Kidney epithelial cell (primary cell): Measurements from ENCODE around the gene MOB2. TPM values are rescaled to one million over a fixed set of nuclear protein-coding genes. Genes with fewer than 3 reads are reported as not detected.

ENCODE experiments used
- DNase-seq: peaks from one replicate; pipeline ENCODE4 v3.0.0-alpha.2; 2010; ENCODE audit warnings: low read depth
- H3K27me3 ChIP-seq: 2 replicates; pipeline ENCODE4 v1.6.0; 2011; ENCODE audit warnings: low read length; ENCODE audit not compliant: control insufficient read depth, insufficient read depth
- H3K36me3 ChIP-seq: 2 replicates; pipeline ENCODE4 v1.5.1; 2011; ENCODE audit warnings: low read length; ENCODE audit not compliant: control insufficient read depth, insufficient read depth
- H3K4me3 ChIP-seq: 2 replicates; pipeline ENCODE4 v1.5.1; 2011; ENCODE audit warnings: low read depth, mild to moderate bottlenecking, control low read depth, low read length
- total RNA-seq: library from RNA; depleted of rRNA; stranded (reverse); fragments of >200 nt; gene quantifications from 2 replicates; pipeline ENCODE4 v1.2.3, GENCODE V29; 2015
- TF ChIP-seq, protein P1 (sequence below): IDR thresholded peaks from 2 replicates; pipeline ENCODE4 v1.5.1; 2011; ENCODE audit warnings: mild to moderate bottlenecking, moderate library complexity, low read length, control low read depth, inconsistent platforms; ENCODE audit not compliant: insufficient read depth, poor library complexity, severe bottlenecking

MOB2 gene
- total RNA-seq, 1 donor from 2014 or later = 18.1 TPM

DNA sequence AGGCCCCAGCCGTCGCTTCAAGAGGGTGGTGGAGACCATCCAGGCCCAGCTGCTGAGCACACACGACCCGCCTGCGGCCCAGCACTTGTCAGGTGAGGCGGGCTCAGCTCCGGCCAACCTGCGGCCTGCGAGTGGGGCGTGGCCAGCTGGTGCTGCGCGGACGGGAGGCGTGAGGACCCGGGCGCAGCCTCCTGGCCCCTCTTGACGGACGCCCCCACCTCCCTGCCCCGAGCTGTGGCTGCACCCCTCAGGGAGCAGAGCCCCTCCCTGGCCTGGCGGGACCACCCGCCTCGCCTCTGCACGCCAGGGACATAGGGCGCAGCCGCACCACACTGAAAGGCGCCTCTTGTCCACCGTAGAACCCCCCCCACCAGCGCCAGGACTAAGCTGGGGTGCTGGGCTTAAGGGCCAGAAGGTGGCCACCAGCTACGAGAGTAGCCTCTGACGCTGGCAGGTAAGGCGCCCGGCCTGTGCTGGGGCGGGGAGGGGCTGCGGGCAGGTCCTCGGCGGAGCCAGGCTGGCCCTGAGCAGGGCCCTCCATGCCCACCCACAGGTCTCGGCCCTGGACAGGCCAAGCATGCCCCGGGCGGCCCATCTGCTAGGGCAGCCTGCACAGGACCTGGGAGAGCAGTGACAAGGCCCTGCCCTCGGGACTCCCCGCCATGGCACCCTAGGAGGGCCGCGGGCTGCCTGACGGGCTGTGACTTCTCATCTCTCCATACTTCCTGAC, 29.8 kb downstream of the MOB2 start:
- no peak for DNase-seq
- H3K36me3 ChIP-seq = no peaks in the 10 kb centered on the region
- TF ChIP-seq, protein P1, sequence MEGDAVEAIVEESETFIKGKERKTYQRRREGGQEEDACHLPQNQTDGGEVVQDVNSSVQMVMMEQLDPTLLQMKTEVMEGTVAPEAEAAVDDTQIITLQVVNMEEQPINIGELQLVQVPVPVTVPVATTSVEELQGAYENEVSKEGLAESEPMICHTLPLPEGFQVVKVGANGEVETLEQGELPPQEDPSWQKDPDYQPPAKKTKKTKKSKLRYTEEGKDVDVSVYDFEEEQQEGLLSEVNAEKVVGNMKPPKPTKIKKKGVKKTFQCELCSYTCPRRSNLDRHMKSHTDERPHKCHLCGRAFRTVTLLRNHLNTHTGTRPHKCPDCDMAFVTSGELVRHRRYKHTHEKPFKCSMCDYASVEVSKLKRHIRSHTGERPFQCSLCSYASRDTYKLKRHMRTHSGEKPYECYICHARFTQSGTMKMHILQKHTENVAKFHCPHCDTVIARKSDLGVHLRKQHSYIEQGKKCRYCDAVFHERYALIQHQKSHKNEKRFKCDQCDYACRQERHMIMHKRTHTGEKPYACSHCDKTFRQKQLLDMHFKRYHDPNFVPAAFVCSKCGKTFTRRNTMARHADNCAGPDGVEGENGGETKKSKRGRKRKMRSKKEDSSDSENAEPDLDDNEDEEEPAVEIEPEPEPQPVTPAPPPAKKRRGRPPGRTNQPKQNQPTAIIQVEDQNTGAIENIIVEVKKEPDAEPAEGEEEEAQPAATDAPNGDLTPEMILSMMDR = no peak
- H3K27me3 ChIP-seq = peaks cover 30% of the 10 kb centered on the region
- H3K4me3 ChIP-seq = no peak overlapping the region

DNA sequence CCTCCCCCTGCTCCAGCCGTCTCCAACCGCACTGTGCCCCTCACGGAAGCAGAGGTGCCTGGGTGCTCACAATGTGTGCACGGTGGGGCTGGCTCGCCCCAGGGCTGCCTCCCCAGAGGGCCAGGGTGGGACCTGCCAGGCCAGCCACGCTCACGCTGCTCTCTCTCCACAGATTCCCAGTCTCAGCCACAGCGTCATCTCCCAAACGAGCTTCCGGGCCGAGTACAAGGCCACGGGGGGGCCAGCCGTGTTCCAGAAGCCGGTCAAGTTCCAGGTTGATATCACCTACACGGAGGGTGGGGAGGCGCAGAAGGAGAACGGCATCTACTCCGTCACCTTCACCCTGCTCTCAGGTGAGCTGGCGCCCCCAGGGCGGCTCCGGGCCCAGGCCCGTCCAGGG, 30.4 kb downstream of the MOB2 start:
- no peak overlapping the region for H3K4me3 ChIP-seq
- TF ChIP-seq, protein P1 = no peak
- no peak for DNase-seq
- H3K27me3 ChIP-seq = peaks cover 28% of the 10 kb centered on the region
- no peaks in the 10 kb centered on the region for H3K36me3 ChIP-seq

DNA sequence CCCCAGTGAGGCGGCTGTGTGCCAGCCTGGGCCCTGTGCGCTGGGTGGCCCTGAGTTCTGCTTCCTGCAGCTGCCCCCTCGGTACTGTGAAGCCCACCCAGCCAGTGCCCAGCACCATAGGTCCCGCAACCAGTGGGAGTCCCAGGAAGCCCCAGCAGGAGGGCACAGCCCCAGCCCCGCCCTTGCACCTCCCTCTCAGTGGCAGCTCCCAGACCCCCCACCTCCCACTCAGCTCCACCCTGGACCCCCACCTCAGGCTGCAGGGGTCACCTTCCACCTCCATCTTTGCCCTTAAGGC, 30.9 kb downstream of the MOB2 start:
- no peaks in the 10 kb centered on the region for H3K36me3 ChIP-seq
- peaks cover 24% of the 10 kb centered on the region for H3K27me3 ChIP-seq
- TF ChIP-seq, protein P1 = no peak
- no peak for DNase-seq
- no peak overlapping the region for H3K4me3 ChIP-seq

DNA sequence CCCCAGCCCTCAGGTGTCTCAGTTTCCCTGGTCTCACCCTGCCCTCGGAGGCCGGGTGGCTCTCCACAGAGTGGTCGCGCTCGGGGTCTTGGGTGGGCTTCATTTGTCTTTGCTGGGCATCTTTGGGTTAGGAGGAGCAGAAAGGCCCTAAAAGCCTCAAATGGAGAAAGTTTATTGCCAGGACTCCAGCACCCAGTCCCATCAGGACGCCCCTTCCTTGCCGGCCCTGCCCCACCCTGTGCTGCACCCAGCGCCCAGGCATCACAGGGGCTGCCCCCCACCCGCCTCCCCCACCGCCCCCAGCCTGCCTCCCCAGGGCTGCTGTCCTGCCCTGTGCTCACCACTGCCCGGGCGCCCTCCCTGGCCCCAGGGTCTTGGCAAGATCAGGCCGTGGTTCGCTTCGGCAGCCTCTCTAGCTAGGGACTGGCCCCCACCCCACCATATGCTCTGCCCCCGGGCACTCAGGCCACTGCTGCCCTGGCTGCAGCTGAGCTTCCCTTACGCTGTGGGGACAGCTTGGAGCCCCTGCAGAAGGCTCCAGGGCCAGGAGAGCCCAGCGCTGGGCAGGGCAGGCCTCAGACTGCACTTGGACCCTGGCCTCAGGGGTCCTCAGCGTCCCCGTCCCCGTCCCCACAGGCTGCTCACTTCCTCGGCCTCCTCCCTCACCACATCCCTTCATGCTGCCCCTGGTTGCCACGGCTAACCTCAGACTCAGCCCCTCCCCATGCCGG, 31.4 kb downstream of the MOB2 start:
- TF ChIP-seq, protein P1 = no peak
- DNase-seq = no peak
- H3K4me3 ChIP-seq = no peak overlapping the region
- H3K36me3 ChIP-seq = no peaks in the 10 kb centered on the region
- H3K27me3 ChIP-seq = peaks cover 22% of the 10 kb centered on the region

DNA sequence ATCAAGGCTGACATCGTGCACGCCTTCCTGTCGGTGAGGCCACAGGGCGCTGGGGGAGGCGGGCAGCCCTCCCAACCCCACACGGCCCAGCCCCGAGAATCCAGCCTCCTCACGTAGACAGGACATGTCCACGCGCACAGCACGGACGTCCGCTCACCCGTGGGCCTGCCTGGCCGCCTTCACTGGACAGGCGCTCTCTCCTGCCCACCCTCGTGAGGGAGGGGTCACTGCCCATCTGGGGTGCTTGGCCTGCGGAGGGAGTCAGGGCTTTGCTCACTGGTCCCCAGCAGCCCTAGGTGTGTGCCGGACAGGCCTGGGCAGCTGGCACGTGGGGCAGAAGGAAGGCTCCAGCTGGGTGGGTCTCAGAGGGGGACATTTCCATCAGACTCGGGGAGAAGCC, 32.0 kb downstream of the MOB2 start:
- H3K27me3 ChIP-seq = peaks cover 17% of the 10 kb centered on the region
- H3K36me3 ChIP-seq = no peaks in the 10 kb centered on the region
- no peak for DNase-seq
- TF ChIP-seq, protein P1 = no peak
- H3K4me3 ChIP-seq = no peak overlapping the region
